NCI-H2196 treated with DMSO at 0.1 percent for 48 hours (cell line): ENCODE data around the gene GMPR2.
A peak's percentile ranks its signal among the peaks of the same experiment; 100 is the strongest.
"Not testable (repeated sequence)": the region's sequence is repeated elsewhere in the genome, so short reads cannot be mapped to it uniquely, and the experiment has no call there.

Experiments
- DNase-seq: peaks from one replicate; lab custom pipeline; 2025; ENCODE audit not compliant: unreplicated experiment; lab: John Stamatoyannopoulos, UW

GMPR2 gene

DNA sequence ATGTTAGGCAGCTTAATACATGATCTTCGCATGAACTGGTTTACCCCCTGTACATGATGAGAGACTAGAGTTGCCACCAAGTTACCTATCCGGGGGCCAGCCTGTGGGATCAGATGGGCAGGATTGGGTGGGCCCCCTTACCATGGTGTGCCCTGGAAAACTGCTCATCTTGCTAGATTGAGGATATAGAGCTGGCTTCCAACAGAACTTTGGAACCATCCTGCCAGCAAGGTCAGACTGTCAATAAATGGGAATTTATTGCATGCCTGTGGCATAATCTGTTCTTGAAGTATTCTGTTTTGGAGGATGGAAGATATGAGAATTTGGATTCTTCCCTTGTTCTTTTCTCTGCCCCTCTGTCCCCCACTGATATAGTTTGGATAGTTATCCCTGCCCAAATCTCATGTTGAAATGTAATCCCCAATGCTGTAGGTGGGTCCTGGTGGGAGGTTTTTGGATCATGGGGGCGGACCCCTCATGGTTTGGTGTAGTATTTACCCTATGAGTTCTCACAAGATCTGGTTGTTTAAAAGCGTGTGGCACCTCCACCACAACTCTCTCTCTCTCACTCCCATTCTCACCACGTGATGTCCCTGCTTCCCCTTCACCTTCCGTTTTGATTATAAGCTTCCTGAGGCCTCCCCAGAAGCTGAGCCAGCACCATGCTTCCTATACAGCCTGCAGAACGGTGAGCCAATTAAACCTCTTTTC, 33.8 kb upstream of the GMPR2 start:
- DNase-seq: no peak

DNA sequence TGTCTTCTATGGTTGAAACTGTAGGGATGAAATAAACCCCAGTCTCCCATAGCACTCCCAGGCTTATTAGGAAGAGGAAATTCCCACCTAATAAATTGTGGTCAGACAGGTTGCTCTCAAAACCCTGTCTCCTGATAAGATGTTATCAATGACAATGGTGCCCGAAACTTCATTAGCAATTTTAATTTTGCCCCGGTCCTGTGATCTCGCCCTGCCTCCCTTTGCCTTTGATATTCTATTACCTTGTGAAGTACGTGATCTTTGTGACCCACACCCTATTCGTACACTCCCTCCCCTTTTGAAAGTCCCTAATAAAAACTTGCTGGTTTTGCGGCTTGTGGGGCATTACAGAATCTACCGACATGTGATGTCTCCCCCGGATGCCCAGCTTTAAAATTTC, 30.2 kb upstream of the GMPR2 start:
- not testable (repeated sequence) for DNase-seq

DNA sequence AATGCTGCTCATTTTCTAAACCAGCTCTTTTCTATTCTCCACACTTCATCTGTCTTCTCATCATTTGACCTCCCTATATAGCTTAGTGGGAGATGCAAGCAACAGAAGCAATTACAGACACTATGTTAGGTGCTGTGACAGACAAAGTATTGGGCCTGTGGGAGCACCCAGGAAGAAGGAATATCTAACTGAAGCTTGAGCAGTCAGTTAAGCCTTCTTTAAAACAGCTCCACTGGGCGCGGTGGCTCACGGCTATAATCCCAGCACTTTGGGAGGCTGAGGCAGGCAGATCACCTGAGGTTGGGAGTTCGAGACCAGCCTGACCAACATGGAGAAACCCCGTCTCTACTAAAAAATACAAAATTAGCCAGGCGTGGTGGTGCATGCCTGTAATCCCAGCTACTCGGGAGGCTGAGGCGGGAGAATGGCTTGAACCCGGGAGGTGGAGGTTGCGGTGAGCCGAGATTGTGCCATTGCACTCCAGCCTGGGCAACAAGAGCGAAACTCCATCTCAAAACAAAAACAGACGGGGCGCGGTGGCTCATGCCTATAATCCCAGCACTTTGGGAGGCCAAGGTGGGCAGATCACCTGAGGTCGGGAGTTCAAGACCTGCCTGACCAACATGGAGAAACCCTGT, 29.4 kb upstream of the GMPR2 start:
- DNase-seq: not testable (repeated sequence)

DNA sequence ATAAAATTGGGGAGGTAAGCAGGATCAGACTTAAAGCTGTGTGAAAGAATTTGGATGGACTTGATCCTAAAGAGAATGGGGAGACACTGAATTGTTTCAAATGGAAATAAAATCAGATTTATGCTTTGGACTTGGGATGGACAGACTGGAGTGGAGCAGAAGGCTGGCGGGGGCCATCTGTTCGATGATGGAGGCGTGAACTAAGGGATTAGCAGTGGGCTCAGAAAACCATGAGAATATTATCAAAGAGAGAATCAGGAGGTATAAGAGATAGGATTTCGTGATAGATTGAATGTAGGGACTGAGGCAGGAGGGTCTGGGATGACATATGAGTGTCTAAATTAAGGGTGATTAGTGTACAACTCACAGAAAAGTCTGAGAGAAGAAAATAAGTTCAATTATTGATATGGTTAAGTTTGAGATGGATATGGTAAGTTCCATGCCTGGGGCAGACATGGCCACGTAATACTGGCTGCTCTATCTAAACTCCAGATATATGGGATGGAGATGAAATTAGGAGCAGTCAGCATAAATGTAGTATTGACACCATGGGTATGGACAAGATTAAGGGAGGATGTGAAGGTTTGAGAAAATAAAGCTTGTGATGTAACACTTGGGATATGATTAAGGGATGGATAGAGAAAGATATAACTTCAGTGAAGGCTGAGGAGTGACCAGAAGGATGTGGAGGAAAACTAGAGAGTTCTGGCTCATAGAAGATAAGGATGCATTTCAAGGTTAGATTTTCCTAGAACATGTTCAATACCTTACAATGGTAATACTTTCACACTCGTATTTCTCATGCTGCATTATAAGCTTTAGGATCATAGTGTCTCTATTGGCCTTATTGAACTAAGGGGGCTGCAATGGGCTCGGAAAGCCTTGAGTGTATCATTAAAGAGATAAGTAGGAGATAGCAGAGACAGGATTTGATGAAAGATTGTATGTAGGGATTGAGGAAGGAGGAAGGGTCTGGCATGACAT, 28.3 kb upstream of the GMPR2 start:
- DNase-seq: no peak

DNA sequence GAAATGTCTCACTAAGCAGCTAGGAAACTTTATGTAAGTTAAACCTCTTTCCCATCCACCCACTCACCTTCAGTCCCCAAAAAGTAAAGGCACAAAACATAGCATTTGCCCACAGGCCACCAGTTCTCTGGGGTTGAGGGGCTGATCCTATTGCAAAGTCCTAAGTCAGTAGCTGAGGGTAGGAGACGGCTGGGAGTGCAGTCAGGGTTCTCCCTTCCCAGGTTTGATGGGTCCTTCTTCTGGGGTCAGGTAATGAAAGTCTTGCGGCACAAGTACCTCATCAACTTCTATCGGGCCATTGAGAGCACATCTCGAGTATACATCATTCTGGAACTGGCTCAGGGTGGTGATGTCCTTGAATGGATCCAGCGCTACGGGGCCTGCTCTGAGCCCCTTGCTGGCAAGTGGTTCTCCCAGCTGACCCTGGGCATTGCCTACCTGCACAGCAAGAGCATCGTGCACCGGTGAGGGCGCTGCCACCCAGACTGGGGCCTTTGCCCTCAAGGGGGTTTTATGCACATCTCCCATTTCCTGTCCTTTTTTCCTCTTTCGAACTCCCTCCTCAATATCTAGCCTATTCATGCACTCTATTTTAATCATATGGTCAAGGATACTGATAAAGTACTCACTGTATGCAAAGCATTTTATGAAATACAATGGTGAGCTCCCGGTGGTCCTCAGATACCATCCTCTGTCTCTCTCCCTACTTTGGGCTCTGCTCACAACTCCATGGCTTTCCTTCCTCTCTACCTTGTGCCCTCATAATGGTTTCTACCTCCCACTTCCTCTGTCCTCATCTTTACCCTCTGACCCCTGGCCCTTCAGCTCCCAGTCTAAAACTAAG, 26.2 kb upstream of the GMPR2 start:
- no peak for DNase-seq

DNA sequence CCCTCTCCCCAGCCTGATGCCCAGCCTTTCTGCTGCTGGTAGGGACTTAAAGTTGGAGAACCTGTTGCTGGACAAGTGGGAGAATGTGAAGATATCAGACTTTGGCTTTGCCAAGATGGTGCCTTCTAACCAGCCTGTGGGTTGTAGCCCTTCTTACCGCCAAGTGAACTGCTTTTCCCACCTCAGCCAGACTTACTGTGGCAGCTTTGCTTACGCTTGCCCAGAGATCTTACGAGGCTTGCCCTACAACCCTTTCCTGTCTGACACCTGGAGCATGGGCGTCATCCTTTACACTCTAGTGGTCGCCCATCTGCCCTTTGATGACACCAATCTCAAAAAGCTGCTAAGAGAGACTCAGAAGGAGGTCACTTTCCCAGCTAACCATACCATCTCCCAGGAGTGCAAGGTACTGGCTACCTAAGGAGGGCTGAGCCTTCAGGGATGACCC, 25.6 kb upstream of the GMPR2 start:
- DNase-seq: no peak

DNA sequence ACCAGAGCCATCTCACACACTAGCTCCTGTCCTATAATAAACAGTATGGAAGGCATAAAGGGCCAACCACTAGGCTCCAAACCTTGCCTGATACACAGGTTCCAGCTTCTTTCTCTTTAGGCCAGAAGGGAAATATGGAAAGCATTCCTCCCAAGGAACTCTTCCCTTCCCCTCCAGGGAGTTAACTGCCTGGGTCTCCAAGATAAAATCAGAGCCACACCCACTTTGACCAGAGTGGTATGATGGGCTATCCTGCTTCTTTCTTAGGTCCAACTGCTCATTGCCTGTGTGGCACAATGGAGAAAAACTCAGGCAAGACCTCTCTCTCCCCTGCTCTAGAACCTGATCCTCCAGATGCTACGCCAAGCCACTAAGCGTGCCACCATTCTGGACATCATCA, 25.1 kb upstream of the GMPR2 start:
- no peak for DNase-seq

DNA sequence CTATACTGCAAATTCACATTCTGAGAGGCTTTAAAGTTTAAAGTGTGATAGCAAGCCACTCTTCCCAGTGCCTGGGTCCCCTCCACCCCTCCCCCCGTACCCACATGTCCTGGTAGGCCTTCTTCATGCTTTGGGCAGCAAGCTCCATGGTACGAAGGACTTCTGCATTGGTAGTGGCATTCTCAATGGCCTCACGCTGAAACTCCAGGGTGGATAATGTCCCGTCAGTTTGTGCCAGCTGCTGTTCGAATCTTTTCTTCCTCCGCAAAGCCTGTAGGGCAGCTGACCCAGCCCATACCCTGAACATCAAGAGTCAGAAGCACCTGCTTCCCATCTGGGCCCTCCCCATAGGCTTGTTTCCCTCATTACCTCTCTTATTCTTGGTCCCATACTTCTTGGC, 21.4 kb upstream of the GMPR2 start:
- no peak for DNase-seq

DNA sequence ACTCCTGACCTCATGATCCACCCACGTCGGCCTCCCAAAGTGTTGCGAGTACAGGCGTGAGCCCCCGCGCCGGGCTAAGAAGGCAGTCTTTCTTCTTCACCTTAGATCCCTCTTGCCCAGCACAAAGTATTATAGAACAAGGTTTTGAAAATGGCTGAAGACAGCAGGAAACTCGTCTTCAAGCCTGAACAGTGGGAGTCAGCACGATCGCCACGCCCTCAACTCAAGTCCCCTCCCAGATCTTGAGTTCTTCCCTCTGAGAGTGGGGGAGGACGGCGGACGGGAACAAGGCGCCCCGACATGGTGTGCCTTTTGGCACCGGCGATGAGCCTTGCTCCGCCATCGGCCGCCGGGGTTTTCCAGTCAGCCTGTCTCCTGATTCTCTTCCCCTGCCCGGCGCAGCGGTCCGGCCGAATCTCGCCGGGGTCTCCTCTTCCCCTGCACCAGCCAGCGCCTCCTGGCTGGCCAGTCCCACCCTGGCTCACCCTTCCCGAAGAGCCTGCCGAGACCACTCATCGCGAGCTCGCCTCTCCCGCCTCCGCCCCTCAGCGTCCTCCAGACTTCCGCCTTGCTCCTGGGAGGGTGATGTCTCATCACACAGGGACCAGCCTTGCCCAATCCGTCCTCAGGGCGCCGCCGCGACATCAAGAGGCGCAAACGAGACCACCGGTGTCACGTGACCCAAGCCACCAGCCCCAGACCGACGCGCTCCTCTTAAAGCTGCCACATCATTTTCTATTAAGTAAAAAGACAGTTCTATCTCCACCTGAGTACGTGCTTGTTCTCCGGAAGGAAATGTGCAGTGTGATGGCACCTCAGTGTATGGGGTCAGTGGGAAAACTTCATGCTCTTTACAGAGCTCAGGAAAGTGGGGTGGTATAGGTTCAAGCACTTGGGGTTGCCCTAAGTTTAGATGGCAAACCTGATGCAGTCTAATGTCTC, 19.5 kb upstream of the GMPR2 start, which contains the start of gene CHMP4A:
CHMP4A (minus strand) TSS at position 565 of the 942 bp plus-strand sequence; CDS start at position 516, 49 bp downstream.
- DNase-seq: peak; percentile 96

DNA sequence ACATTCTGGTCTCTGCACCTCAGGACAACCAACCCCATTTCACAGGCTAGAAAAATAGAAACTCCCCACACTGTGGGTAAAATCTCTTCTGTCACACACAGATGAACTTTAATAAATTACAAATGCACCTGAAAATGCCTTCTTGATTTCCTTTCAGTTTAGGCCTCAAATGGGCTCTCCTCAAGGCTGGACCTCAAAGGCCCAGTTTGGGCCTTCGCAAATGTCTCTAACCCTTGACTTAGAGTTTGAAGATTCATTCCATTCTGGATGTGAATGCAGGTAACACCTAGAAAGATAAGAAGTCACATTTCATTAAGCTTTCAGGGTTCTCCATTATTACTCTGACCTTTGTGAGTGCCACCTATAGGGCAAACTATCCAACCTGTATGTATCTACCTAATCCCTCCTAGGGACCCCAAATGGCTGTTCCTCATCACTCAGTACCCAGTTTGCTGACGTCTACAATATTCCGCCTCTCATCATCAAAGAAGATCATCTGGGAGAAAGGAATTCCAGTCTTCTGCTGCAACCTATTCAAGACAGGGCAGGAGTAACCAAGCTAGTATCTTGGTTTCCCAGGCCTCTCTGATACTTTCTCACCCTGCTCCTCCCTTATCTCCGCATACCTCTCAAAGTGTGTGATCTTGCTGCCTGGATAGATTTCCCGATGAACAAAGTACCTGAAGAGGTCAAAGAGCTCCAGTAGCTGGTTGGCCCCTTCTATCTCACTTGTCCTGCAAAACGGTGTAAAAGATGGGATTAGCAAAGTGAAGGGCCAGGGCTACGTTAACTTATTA, 18.7 kb upstream of the GMPR2 start:
- DNase-seq: no peak

DNA sequence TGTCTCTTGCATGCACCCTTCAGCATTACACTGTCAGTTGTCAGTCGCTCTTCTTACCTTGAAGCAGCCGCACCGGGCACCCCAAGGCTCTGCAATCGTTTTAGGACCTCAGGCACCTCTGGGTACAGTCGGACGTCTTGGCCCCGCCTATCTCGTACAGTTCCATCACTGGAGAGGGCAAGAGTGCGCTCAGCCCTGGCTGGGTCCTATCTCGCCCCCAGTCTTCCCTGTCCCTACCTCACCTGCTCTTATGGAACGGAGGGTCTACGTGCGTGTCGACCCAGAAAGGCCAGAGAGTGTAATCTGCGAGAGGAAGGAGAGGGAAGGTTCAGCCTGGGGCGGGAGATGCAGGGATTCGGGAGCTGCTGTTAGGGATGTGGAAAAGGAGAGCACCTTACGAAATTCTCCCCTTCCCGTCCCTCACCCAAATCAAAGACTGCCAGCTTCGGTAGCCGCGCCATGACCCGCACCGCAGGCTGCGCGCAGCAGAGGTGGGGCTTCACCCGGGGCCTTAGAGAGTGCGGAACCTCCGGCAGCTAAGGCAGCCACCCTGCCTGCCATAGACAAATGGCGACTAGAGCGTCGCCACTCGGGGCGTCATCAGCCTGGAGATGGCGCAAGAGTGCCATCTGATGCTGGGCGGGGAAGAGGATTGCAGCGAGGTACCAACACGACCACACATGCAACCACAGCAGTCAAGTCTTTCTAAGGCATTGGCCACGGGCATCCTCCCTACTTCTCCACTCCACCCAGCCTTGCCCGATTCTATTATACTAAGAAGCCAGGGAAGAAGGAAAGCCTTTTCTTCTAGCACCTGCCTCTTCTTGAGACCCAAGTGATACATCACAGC, 17.0 kb upstream of the GMPR2 start, which contains the start of gene MDP1:
MDP1 (minus strand) TSS at position 572 of the 850 bp plus-strand sequence; CDS start at position 461, 111 bp downstream.
- DNase-seq: peak; percentile 60

DNA sequence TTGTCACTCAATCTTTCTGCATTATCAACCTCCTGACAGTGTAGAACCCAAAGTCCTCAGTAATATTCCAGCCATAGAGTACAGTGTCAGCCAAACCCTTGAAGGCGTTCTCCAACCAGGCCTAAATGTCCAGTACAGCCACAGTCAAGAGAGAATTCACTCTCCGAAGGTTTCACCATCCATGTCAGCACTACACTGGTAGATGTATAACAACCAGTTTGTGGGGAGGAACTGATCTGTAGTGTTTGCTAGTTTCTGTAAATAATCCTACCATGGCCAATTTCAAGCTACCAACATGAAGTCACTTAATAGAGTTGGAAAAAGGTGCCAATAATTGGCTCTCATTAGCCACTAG, 16.4 kb upstream of the GMPR2 start:
- no peak for DNase-seq

DNA sequence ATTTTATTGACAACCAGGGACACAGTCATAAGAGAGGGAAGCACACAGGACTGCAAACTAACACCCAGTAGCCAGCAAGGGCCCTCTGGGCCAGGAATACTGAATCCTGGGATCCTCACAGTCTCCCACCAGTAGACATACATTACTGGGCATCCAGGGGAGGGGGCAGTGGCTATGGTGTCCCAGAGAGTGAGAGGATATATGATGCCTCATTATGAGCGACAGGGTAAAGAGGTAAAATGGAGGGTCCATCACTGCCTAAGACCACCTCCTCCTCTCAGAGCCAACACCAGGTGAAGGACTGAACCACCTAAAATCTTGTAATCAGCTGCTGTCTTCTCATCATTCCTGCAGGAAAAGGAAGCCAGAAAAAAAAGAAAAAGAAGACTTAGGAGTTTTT, 15.9 kb upstream of the GMPR2 start:
- not testable (repeated sequence) for DNase-seq

DNA sequence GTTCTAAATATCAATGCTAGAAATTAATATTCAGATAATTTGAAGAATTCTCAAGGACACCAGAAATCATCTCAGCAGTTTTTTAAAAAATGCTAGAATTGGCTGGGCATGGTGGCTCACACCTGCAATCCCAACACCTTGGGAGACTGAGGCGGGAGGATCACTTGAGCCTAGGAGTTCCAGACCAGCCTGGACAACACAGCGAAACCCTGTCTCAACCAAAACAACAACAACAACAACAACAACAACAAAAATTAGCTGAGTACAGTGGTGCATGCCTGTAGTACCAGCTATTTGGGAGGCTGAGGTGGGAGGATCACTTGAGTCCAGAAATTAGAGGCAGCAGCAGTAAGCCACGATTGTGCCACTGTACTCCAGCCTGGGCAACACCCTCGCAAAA, 13.6 kb upstream of the GMPR2 start:
- DNase-seq: no peak

DNA sequence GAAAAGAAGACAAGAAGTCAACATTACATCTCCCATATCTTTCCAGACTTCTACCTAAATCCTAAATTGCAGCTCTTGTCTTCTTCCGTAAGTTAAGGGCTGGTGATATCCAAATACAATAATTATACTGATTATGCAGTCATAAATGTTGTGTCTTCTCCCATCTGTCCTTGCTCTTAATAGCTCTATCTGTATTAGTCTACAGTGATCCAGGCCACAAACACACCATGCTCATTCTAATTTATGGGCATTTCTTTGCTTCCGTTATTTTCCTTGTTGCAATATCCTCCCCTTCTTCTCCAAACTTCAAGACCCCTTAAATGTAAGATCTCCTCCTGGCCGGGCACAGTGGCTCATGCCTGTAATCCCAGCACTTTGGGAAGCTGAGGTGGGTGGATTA, 13.2 kb upstream of the GMPR2 start:
- no peak for DNase-seq

DNA sequence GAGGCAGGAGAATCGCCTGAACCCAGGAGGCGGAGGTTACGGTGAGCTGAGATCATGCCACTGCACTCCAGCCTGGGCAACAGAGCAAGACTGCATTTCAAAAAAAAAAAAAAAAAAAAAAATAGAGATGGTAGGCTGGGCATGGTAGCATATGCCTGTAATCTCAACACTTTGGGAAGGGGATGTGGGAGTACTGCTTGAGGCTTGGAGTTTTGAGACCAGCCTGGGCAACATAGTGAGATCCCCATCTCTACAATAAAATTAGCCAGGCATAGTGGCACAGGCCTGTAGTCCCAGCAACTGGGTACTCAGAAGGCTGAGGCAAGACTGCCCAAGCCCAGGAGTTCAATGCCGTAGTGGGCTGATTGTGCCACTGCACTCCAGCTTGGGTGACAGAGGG, 9.7 kb upstream of the GMPR2 start:
- not testable (repeated sequence) for DNase-seq

DNA sequence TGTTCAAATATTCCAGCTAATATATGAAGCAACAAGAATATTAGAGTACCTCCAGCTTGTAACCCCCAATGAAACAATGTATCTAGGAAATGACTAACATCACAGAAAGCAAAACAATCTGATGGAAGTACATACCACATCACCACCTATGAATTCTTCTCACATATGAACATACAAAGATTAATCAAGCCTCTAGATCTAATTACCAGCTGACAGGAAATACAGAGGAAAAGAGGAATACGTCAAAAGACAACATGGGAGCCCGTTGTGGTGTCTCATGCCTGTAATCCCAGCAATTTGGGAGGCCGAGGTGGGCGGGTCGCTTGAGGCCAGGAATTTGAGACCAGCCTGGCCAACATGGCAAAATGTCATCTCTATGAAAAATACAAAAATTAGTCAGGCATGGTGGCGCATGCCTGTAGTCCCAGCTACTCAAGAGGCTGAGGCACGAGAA, 8.1 kb upstream of the GMPR2 start:
- DNase-seq: no peak

DNA sequence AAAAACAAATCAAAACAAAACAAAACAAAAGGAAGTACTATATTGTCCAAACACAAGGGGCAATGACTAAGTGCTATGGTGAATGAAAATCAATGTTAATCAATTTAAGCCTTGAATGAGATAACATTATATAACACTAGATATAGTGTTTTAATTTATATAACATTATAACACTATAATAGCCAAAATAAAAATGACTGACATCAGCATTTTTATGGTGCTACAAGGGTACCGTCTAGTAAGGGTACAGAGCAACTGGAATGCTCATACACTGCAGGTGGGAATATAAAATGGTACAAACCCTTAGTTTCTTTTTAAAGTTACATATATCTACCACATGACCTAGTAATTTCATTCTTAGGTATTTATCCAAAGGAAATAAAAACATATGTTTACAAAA, 6.3 kb upstream of the GMPR2 start:
- DNase-seq: no peak
